ENCODE results near the gene TRAF2. TPM values are rescaled to one million over a fixed set of nuclear protein-coding genes. Genes with fewer than 3 reads are reported as not detected.

Gene TRAF2
- total and polyA plus RNA-seq, 9 of the 15 experiments (the other 6 are each of a cell fraction or from before 2014, with no cell fraction given): 0.24 to 45.2 (median 18.0) TPM

GRCh38 chr9:136857166-136857565, 29.1 kb upstream of the TRAF2 start (continued):
- TF ChIP-seq POLR2G (IDR thresholded peaks at IDR 0.05; ENCODE audit: low read depth, low read length) (peak; percentile 64; the same call in 1 of the 2 replicates), BCOR (IDR thresholded peaks at IDR 0.05) (no peak)

GRCh38 chr9:136857581-136858412, 28.5 kb upstream of the TRAF2 start:
- no peaks in the 10 kb centered on the region for H3K79me2 ChIP-seq (ENCODE audit: control insufficient read depth, insufficient read depth, low read length)
- peaks cover 0 to 82% of the 10 kb centered on the region in 2 experiments; a peak in 2 of 5 replicates for H3K4me1 ChIP-seq (replicated peaks in 1 of 2; ENCODE audit: control insufficient read depth in 2 of 2, insufficient read depth in 2 of 2, low read length in 2 of 2)
- no peaks in the 10 kb centered on the region for H3K9me1 ChIP-seq (ENCODE audit: control insufficient read depth, insufficient read depth, low read length)
- no peak overlapping the region for H3K27ac ChIP-seq (ENCODE audit: extremely low read depth, low read depth, low read length)
- no peaks in the 10 kb centered on the region for H3K27me3 ChIP-seq (ENCODE audit: control insufficient read depth in 2 of 2, insufficient read depth in 2 of 2, low read length in 2 of 2)
- ATAC-seq (no peak), DNase-seq (ENCODE audit: extremely low read depth in 1 of 4, low spot score in 3 of 4) (no peak), FAIRE-seq (no peak)
- CTCF ChIA-PET (ENCODE audit: low intra/inter-chr PET ratio): no interaction called here
- BruUV-seq (replicated peaks): no TSS peak
- WGBS (ENCODE audit: insufficient coverage, low coverage, missing lambda C conversion rate): 86% methylated on average over 17 of the region's 29 CpGs
- no peak overlapping the region for H3K4me3 ChIP-seq
- H2AFZ ChIP-seq (ENCODE audit: low read depth, low read length): no peak overlapping the region
- intact Hi-C loops (cut with micrococcal nuclease) (no loop called here), in situ Hi-C loops (cut with MboI) (no loop called here)
- no peaks in the 10 kb centered on the region for H3K9me3 ChIP-seq (replicated peaks; ENCODE audit: control insufficient read depth, insufficient read depth, low read depth, low read length)
- no peak overlapping the region for H3K9ac ChIP-seq (ENCODE audit: insufficient read depth in 1 of 2, low read depth in 2 of 2, low read length in 2 of 2)
- POLR2A ChIA-PET: interaction anchor here (1.7 to 1.9 kb wide), 2 partner anchors 10 to 24 kb away, joined by 4 to 8 read pairs; no protein-coding TSS in a partner anchor
- H3K36me3 ChIP-seq (ENCODE audit: control insufficient read depth, insufficient read depth, low read length): peaks cover 36% of the 10 kb centered on the region; the same call in 1 of the 3 replicates
- H3K4me2 ChIP-seq (ENCODE audit: insufficient read depth, low read length): no peak overlapping the region
- peaks cover 10% of the 10 kb centered on the region; the same call in 1 of the 2 replicates for H4K20me1 ChIP-seq (replicated peaks; ENCODE audit: control insufficient read depth, insufficient read depth, low read length)
- no peak for TF ChIP-seq KDM2B (CRISPR knock-in tag; IDR thresholded peaks at IDR 0.05)
- TF ChIP-seq SMARCB1 (IDR thresholded peaks at IDR 0.05; ENCODE audit: insufficient read length, low read depth): no peak
- no peak for TF ChIP-seq SMARCE1 (IDR thresholded peaks at IDR 0.05)
- TF ChIP-seq C11orf30 (IDR thresholded peaks at IDR 0.05; ENCODE audit: low read depth): no peak
- no peak for TF ChIP-seq RBM14 (IDR thresholded peaks at IDR 0.05; ENCODE audit: borderline replicate concordance, insufficient read depth, low read depth, low read length)
- TF ChIP-seq HDAC2 (IDR thresholded peaks at IDR 0.05): no peak
- TF ChIP-seq POU5F1 (IDR thresholded peaks at IDR 0.05; ENCODE audit: borderline replicate concordance, low read depth, low read length, partially characterized antibody): no peak
- TF ChIP-seq MTF1 (CRISPR knock-in tag; IDR thresholded peaks at IDR 0.05; ENCODE audit: borderline replicate concordance): no peak
- no peak for TF ChIP-seq CBX1 (IDR thresholded peaks at IDR 0.05; ENCODE audit: low read depth)
- TF ChIP-seq LARP7 (IDR thresholded peaks at IDR 0.05): no peak
- no peak for TF ChIP-seq MIER1 (IDR thresholded peaks at IDR 0.05; ENCODE audit: low read depth)
- no peak for TF ChIP-seq POLR3G (IDR thresholded peaks at IDR 0.05; ENCODE audit: extremely low read depth, insufficient read length, insufficient replicate concordance)
- TF ChIP-seq CSDE1 (IDR thresholded peaks at IDR 0.05): no peak
- TF ChIP-seq E2F1 (CRISPR knock-in tag; IDR thresholded peaks at IDR 0.05): no peak
- TF ChIP-seq SMARCC2 (IDR thresholded peaks at IDR 0.05; ENCODE audit: low read depth): no peak
- no peak for TF ChIP-seq ZNF263 (CRISPR knock-in tag; IDR thresholded peaks at IDR 0.05; ENCODE audit: borderline replicate concordance)
- peak; percentile 86 for TF ChIP-seq HNRNPL (IDR thresholded peaks at IDR 0.05; ENCODE audit: low read depth, low read length)
